GM12873 (cell line): Measurements from ENCODE around the gene CD40.

Source experiments
- CTCF ChIP-seq: IDR thresholded peaks from 2 replicates; pipeline ENCODE4 v1.5.1; 2012; ENCODE audit warnings: low read depth, mild to moderate bottlenecking, moderate library complexity, low read length, control low read depth; ENCODE audit not compliant: insufficient read depth; ENCODE audit errors: missing control alignments

CD40 gene

GRCh38 chr20:46126440-46127056, 8.4 kb downstream of the CD40 start:
- no peak for TF ChIP-seq CTCF

GRCh38 chr20:46127396-46128010, 9.4 kb downstream of the CD40 start:
- TF ChIP-seq CTCF, result no peak

GRCh38 chr20:46128310-46129151, 10.4 kb downstream of the CD40 start:
- TF ChIP-seq CTCF, result peak; percentile 60

GRCh38 chr20:46129955-46130481, 11.9 kb downstream of the CD40 start:
- peak; percentile 8 for TF ChIP-seq CTCF

- no peak for TF ChIP-seq CTCF
These were observed 12.4 kb downstream of the CD40 start for GRCh38 chr20:46130534-46130933.

GRCh38 chr20:46131396-46131795, 13.3 kb downstream of the CD40 start:
- TF ChIP-seq CTCF, result no peak

DNA sequence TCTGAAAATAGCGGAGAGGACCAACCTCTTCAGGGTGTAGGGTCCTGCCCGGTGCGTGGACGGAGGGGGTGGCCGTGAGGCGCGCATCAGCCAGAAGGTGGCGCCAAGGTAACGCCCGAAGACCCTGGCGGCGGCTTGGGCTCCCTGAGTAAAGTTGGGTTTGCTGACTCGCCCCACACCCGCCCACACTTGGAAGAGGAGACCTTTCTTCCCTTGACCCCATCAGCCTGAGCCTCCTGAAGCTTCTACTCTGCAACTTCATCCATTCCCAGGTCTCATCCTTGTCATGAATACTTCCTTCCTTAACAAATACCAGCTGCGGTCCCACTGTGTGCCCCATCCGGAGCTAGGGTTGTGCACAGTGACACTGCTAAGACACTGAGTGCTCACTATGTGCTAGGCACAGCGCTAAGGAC, 14.6 kb downstream of the CD40 start:
- peak; percentile 91 for TF ChIP-seq CTCF
